ENCODE measurements around the gene RSAD2. TPM values are rescaled to one million over a fixed set of nuclear protein-coding genes. Genes with fewer than 3 reads are reported as not detected.

Gene RSAD2
- total RNA-seq, 1 donor from 2014 or later: 21.9 TPM

GRCh38 chr2:6906165-6906741 is 28.7 kb downstream of the RSAD2 start:
- Histone ChIP-seq H3K27ac (no peak overlapping the region), H3K4me1 (peaks cover 7% of the 10 kb centered on the region), H3K27me3 (ENCODE audit: low read depth) (no peaks in the 10 kb centered on the region), H3K4me3 (no peak overlapping the region), H3K36me3 (no peaks in the 10 kb centered on the region), H3K9me3 (peaks cover 4% of the 10 kb centered on the region)
- ATAC-seq (no peak), DNase-seq (no peak)
- intact Hi-C loops (cut with DNase I): no loop called here
- no peak for TF ChIP-seq CTCF (IDR thresholded peaks at IDR 0.05)

DNA sequence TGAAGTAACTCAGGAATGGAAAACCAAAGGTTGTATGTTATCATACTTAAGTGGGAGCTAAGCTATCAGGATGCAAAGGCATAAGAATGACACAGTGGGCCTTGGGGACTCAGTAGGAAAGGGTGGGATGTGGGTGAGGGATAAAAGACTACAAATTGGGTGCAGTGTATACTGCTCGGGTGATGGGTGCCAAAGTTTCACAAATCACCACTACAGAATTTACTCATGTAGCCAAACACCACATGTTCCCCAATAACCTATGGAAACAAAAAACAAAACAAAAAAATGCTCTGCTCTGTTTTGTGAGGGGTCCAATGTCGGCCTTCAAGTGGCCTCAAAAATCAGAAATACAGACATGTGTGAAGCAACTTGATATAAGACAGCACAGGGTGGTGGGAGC is 30.7 kb downstream of the RSAD2 start:
- H3K36me3 ChIP-seq: no peaks in the 10 kb centered on the region
- no peaks in the 10 kb centered on the region for H3K9me3 ChIP-seq
- no peak overlapping the region for H3K4me3 ChIP-seq
- no peaks in the 10 kb centered on the region for H3K27me3 ChIP-seq (ENCODE audit: low read depth)
- H3K4me1 ChIP-seq: peaks cover 7% of the 10 kb centered on the region
- TF ChIP-seq CTCF (IDR thresholded peaks at IDR 0.05): no peak
- DNase-seq (no peak), ATAC-seq (no peak)
- intact Hi-C loops (cut with DNase I): no loop called here
- no peak overlapping the region for H3K27ac ChIP-seq

- Histone ChIP-seq H3K27ac (no peak overlapping the region), H3K4me3 (no peak overlapping the region), H3K9me3 (no peaks in the 10 kb centered on the region), H3K36me3 (no peaks in the 10 kb centered on the region), H3K4me1 (peaks cover 7% of the 10 kb centered on the region), H3K27me3 (ENCODE audit: low read depth) (no peaks in the 10 kb centered on the region)
- ATAC-seq: peak; percentile 50 to 55
- no peak for DNase-seq
- no peak for TF ChIP-seq CTCF (IDR thresholded peaks at IDR 0.05)
- intact Hi-C loops (cut with DNase I): no loop called here
These were observed 32.1 kb downstream of the RSAD2 start for GRCh38 chr2:6909431-6910385.

DNA sequence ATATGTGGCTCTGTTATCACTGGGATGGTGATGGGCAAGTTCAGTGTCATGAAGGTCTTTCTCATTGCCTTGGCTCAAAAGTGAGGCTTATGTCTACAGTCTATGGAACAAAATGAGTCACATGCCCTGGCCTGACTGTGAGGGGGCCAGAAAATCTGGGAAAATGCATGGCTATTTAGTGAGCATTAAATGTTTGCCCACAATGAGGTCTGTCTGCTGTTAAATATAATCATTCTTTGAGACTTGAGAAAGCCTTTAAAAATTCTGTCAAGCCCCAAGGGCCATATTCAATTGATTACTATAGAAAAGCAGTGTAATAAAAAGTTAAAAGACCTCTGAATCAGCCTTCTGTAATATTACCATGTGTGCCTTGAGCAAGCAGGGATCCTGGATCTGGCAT is 34.1 kb downstream of the RSAD2 start:
- ATAC-seq: no peak
- peaks cover 7% of the 10 kb centered on the region for H3K4me1 ChIP-seq
- no peak overlapping the region for H3K27ac ChIP-seq
- no peak for DNase-seq
- H3K4me3 ChIP-seq: no peak overlapping the region
- no peaks in the 10 kb centered on the region for H3K9me3 ChIP-seq
- intact Hi-C loops (cut with DNase I): no loop called here
- TF ChIP-seq CTCF (IDR thresholded peaks at IDR 0.05): no peak
- no peaks in the 10 kb centered on the region for H3K36me3 ChIP-seq
- no peaks in the 10 kb centered on the region for H3K27me3 ChIP-seq (ENCODE audit: low read depth)

DNA sequence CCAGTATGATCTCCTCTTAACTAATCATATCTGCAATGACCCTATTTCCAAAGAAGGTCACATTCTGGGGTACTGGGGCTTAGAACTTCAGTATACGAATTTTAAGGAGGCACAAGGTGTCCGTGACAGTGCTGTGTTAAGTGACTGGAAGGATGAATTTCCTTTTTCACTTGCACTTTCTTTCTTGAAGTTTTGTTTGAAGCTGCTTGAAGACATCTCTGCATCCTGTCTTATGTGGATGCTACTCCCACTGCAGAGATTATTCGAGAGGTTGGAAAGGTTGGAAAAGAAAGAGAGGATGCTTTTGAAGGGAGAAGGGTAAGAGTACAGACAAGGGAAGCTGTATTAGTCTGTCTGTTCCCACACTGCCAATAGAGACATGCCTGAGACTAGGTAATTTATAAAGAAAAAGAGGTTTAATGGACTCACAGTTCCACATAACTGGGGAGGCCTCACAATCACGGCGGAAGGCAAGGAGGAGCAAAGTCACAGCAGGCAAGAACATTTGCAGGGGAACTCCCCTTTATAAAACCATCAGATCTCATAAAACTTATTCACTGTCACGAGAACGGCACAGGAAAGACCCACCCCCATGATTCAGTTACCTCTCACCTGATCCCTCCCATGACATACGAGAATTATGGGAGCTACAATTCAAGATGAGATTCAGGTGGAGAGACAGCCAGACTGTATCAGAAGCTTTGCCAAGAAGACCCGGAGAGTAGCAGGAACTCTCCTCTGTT is 36.0 kb downstream of the RSAD2 start:
- H3K36me3 ChIP-seq: no peaks in the 10 kb centered on the region
- no peaks in the 10 kb centered on the region for H3K27me3 ChIP-seq (ENCODE audit: low read depth)
- intact Hi-C loops (cut with DNase I): no loop called here
- peaks cover 11% of the 10 kb centered on the region for H3K4me1 ChIP-seq
- DNase-seq (no peak), ATAC-seq (no peak)
- H3K27ac ChIP-seq: no peak overlapping the region
- TF ChIP-seq CTCF (IDR thresholded peaks at IDR 0.05): no peak
- H3K9me3 ChIP-seq: no peaks in the 10 kb centered on the region
- H3K4me3 ChIP-seq: no peak overlapping the region
